ENCODE measurements around the gene COL28A1.

GRCh38 chr7:7417851-7418250 lies 117.8 kb downstream of the COL28A1 start:
- TF ChIP-seq POLR2AphosphoS5 (IDR thresholded peaks at IDR 0.05; ENCODE audit: low read depth, low read length) (no peak), POLR2A (IDR thresholded peaks at IDR 0.05; ENCODE audit: low read depth, low read length) (no peak)

Measured in GM12892 (cell line).